ENCODE measurements around the gene TMEM203. TPM values are rescaled to one million over a fixed set of nuclear protein-coding genes. Genes with fewer than 3 reads are reported as not detected.
"Not testable (repeated sequence)": the region's sequence is repeated elsewhere in the genome, so short reads cannot be mapped to it uniquely, and the experiment has no call there.

The TMEM203 gene
- total RNA-seq, 1 donor from 2014 or later = 24.3 TPM

- Histone ChIP-seq H3K4me1 (peaks cover 13 to 24% of the 10 kb centered on the region in 2 donors), H3K27me3 (no peaks in the 10 kb centered on the region), H3K4me3 (peak overlapping the region; percentile 81 to 93), H3K36me3 (peaks cover 14 to 20% of the 10 kb centered on the region in 2 donors), H3K27ac (peak overlapping the region; percentile 88 to 90), H3K9me3 (no peaks in the 10 kb centered on the region)
- DNase-seq (ENCODE audit: low spot score in 2 of 2) = peak in 1 of 2 donors; percentile 85
- no peak for TF ChIP-seq CTCF (IDR thresholded peaks at IDR 0.05)
- intact Hi-C loops (cut with DNase I) = loop anchor here (1.0 kb wide), 2 partner anchors 14 to 36 kb away; partner anchors contain the start of genes NDOR1, NELFB and TMEM203
Observed at GRCh38 chr9:137241490-137242268, 36.2 kb upstream of the TMEM203 start.

GRCh38 chr9:137240841-137241489 is 35.5 kb upstream of the TMEM203 start, which contains the start of gene TUBB4B:
TSS of gene TUBB4B (plus strand) at chr9:137241287. CDS start at chr9:137241361, 74 bp downstream.
- peaks cover 13 to 28% of the 10 kb centered on the region in 2 donors for H3K4me1 ChIP-seq
- peaks cover 14 to 20% of the 10 kb centered on the region in 2 donors for H3K36me3 ChIP-seq
- H3K4me3 ChIP-seq = peak within 1 kb of the TSS; percentile 81 to 93
- peak; percentile 99 to 100 for DNase-seq (ENCODE audit: low spot score in 2 of 2)
- intact Hi-C loops (cut with DNase I) = loop anchor here (1.0 kb wide), 5 partner anchors 14 to 53 kb away; partner anchors contain the start of genes ANAPC2, NDOR1, NELFB and SSNA1
- peak in 1 of 3 experiments; percentile 33 for TF ChIP-seq CTCF (IDR thresholded peaks at IDR 0.05)
- no peaks in the 10 kb centered on the region for H3K27me3 ChIP-seq
- H3K9me3 ChIP-seq = no peaks in the 10 kb centered on the region
- peak within 1 kb of the TSS; percentile 88 to 90 for H3K27ac ChIP-seq

- intact Hi-C loops (cut with DNase I) = loop anchor here (1.0 kb wide), 3 partner anchors 17 to 52 kb away; partner anchors contain the start of genes ANAPC2, SSNA1 and TPRN
- Histone ChIP-seq H3K9me3 (no peaks in the 10 kb centered on the region), H3K27me3 (no peaks in the 10 kb centered on the region), H3K27ac (peak overlapping the region; percentile 85 to 88), H3K36me3 (peaks cover 14 to 20% of the 10 kb centered on the region in 2 donors), H3K4me3 (peak overlapping the region; percentile 51 to 73), H3K4me1 (peaks cover 13 to 31% of the 10 kb centered on the region in 2 donors)
- peak in 1 of 3 experiments; percentile 31 for TF ChIP-seq CTCF (IDR thresholded peaks at IDR 0.05)
- peak in 1 of 2 donors; percentile 85 for DNase-seq (ENCODE audit: low spot score in 2 of 2)
Observed at GRCh38 chr9:137240318-137240840, 34.9 kb upstream of the TMEM203 start.

GRCh38 chr9:137239541-137240200 is 34.2 kb upstream of the TMEM203 start:
- not testable (repeated sequence) for H3K27me3 ChIP-seq; DNase-seq (ENCODE audit: low spot score in 2 of 2); H3K9me3 ChIP-seq
- H3K27ac ChIP-seq = peak overlapping the region; percentile 85 to 88
- peak overlapping the region; percentile 51 to 73 for H3K4me3 ChIP-seq
- peaks cover 13 to 31% of the 10 kb centered on the region in 2 donors for H3K4me1 ChIP-seq
- intact Hi-C loops (cut with DNase I) = loop anchor here (1.0 kb wide), 3 partner anchors 16 to 51 kb away; partner anchors contain the start of genes ANAPC2, SSNA1 and TPRN
- H3K36me3 ChIP-seq = peaks cover 14 to 20% of the 10 kb centered on the region in 2 donors

GRCh38 chr9:137237759-137238726 is 32.6 kb upstream of the TMEM203 start:
- H3K4me1 ChIP-seq = peaks cover 12 to 29% of the 10 kb centered on the region in 2 donors

More at GRCh38 chr9:137237759-137238726, 32.6 kb upstream of the TMEM203 start:
- Histone ChIP-seq H3K27me3 (no peaks in the 10 kb centered on the region), H3K36me3 (peaks cover 9 to 10% of the 10 kb centered on the region in 2 donors), H3K27ac (no peak overlapping the region), H3K9me3 (no peaks in the 10 kb centered on the region), H3K4me3 (no peak overlapping the region)
- no peak for DNase-seq (ENCODE audit: low spot score in 2 of 2)
- intact Hi-C loops (cut with DNase I) = no loop called here
- TF ChIP-seq CTCF (IDR thresholded peaks at IDR 0.05) = no peak

Measured in ascending aorta (tissue), 2 donors.